Right lobe of liver (tissue), 4 donors: ENCODE measurements around the gene GAS2L1.

Experiments used
- CTCF ChIP-seq, 4 donors: fragments of 200-600 bp in 3 of 4; fragments of 450-650 bp in 1 of 4; IDR thresholded peaks; one replicate each; pipeline versions ENCODE4 v1.5.1 to v1.8.0; 2016 to 2022; ENCODE audit warnings: antibody characterized with exemption in 4 of 4, mild to moderate bottlenecking in 2 of 4
- POLR2A ChIP-seq: fragments of 450-650 bp; IDR thresholded peaks from one replicate; pipeline ENCODE4 v1.6.1; 2017; ENCODE audit warnings: antibody characterized with exemption, mild to moderate bottlenecking
- donor health status: DM: no; HTN: no; CAD: no.
- donor health status: DM: no; HTN: no; CAD: no.
- donor health status: DM: no; HTN: yes; CAD: no.

DNA sequence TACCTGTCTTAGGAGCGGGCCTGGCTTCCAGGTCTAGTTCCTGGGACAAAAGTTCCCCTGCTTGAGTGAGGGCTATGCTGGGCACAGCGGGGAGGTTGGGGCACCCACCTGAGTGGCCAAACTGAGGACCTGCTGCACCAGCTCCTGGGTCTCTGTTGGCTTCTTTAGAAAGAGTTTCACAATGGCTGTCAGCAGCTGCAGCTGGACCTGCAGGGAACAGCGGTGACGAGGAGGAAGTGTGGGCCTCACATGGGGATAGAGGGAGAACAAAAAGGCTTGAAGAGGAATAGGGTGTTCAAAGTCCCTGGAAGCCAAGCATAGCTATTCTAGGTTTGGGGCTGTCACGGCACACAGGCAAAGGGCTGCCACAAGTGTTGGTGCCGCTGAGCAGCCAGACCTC is 35.7 kb downstream of the GAS2L1 start:
- TF ChIP-seq CTCF (IDR thresholded peaks at IDR 0.05), result no peak
- no peak for TF ChIP-seq POLR2A
